ENCODE measurements around the gene WT1.
A peak's percentile ranks its signal among the peaks of the same experiment; 100 is the strongest.

DNA sequence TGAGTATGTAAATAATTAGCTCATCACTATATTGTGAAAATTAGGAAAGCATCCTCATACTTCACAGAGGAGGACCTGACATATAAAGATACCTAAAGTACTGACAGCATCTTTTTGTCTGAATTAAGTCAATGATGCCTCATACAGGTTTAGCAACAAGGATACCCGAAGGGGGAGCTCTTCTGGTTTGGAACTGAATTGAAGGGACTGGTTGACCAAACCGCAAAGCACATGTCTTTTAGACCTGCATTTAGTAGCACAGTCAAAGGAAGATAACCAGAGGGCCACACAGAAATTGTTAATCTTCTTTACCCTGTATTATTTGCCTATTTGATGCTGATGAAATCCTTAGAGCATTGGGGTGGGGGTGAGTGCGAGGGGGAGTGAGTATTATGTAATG, 12.9 kb upstream of the WT1 start:
- TF ChIP-seq, protein P1, sequence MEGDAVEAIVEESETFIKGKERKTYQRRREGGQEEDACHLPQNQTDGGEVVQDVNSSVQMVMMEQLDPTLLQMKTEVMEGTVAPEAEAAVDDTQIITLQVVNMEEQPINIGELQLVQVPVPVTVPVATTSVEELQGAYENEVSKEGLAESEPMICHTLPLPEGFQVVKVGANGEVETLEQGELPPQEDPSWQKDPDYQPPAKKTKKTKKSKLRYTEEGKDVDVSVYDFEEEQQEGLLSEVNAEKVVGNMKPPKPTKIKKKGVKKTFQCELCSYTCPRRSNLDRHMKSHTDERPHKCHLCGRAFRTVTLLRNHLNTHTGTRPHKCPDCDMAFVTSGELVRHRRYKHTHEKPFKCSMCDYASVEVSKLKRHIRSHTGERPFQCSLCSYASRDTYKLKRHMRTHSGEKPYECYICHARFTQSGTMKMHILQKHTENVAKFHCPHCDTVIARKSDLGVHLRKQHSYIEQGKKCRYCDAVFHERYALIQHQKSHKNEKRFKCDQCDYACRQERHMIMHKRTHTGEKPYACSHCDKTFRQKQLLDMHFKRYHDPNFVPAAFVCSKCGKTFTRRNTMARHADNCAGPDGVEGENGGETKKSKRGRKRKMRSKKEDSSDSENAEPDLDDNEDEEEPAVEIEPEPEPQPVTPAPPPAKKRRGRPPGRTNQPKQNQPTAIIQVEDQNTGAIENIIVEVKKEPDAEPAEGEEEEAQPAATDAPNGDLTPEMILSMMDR (IDR thresholded peaks at IDR 0.05) = peak; percentile 73
- TF ChIP-seq EZH2 (IDR thresholded peaks at IDR 0.05) = no peak
